CD8-positive, alpha-beta memory T cell (primary cell): ENCODE data around the gene PLEKHA7. TPM values are rescaled to one million over a fixed set of nuclear protein-coding genes. Genes with fewer than 3 reads are reported as not detected.

ENCODE experiments used
- CTCF ChIA-PET: fragments of 350-600 bp; sonication (Branson Sonifier 250); formaldehyde crosslinking; loops from one replicate; lab custom pipeline; 2021; ENCODE audit warnings: antibody characterized with exemption; lab: Charles Lee
- POLR2A ChIA-PET: fragments of 350-600 bp; sonication (Branson Sonifier 250); formaldehyde crosslinking; loops from one replicate; lab custom pipeline; 2021; ENCODE audit warnings: antibody characterized with exemption; lab: Charles Lee
- DNase-seq, 5 donors: peaks; one replicate each; pipeline versions ENCODE4 v3.0.0 to v3.0.0-alpha.2; 2020 to 2022; ENCODE audit warnings: mixed read lengths in 1 of 5
- H3K27ac ChIP-seq: one replicate; pipeline ENCODE4 v1.7.0; 2013; ENCODE audit warnings: low read depth, mild to moderate bottlenecking, low read length, moderate library complexity
- H3K27me3 ChIP-seq: 2 replicates; pipeline ENCODE4 v1.7.0; 2013; ENCODE audit warnings: low read length, mild to moderate bottlenecking; ENCODE audit not compliant: insufficient read depth, poor library complexity, severe bottlenecking
- H3K36me3 ChIP-seq: 2 replicates; pipeline ENCODE4 v1.7.0; 2013; ENCODE audit warnings: mild to moderate bottlenecking, low read length, moderate library complexity; ENCODE audit not compliant: insufficient read depth
- H3K4me1 ChIP-seq: 2 replicates; pipeline ENCODE4 v1.7.0; 2013; ENCODE audit warnings: mild to moderate bottlenecking, low read length, moderate library complexity; ENCODE audit not compliant: insufficient read depth
- H3K4me3 ChIP-seq: 2 replicates; pipeline ENCODE4 v1.7.0; 2013; ENCODE audit warnings: mild to moderate bottlenecking, low read length
- H3K9me3 ChIP-seq: 2 replicates; pipeline ENCODE4 v1.7.0; 2013; ENCODE audit warnings: mild to moderate bottlenecking, low read length
- H3K27ac Mint-ChIP-seq, 8 donors: one replicate each; pipeline ENCODE4 v1.8.0; 2020 to 2021; ENCODE audit warnings: mixed read lengths in 8 of 8, mild to moderate bottlenecking in 6 of 8, inconsistent platforms in 3 of 8, moderate library complexity in 3 of 8
- H3K27me3 Mint-ChIP-seq, 2 donors: one replicate each; pipeline ENCODE4 v1.8.0; 2020 to 2021; ENCODE audit warnings: mixed read lengths in 2 of 2, mild to moderate bottlenecking in 1 of 2, moderate library complexity in 1 of 2
- H3K36me3 Mint-ChIP-seq, 3 donors: one replicate each; pipeline ENCODE4 v1.8.0; 2020 to 2021; ENCODE audit warnings: mixed read lengths in 3 of 3, inconsistent platforms in 1 of 3, mild to moderate bottlenecking in 1 of 3
- H3K4me1 Mint-ChIP-seq, 3 donors: one replicate each; pipeline ENCODE4 v1.8.0; 2020 to 2021; ENCODE audit warnings: mixed read lengths in 3 of 3, inconsistent platforms in 1 of 3, mild to moderate bottlenecking in 1 of 3
- H3K4me3 Mint-ChIP-seq, 7 donors: one replicate each; pipeline ENCODE4 v1.8.0; 2020 to 2021; ENCODE audit warnings: mixed read lengths in 7 of 7, mild to moderate bottlenecking in 6 of 7, moderate library complexity in 4 of 7, inconsistent platforms in 2 of 7
- H3K9me3 Mint-ChIP-seq, 5 donors: one replicate each; pipeline ENCODE4 v1.8.0; 2020 to 2022; ENCODE audit warnings: mixed read lengths in 5 of 5, mild to moderate bottlenecking in 3 of 5, moderate library complexity in 2 of 5, inconsistent platforms in 1 of 5
- polyA plus RNA-seq: library from polyadenylated mRNA; unstranded; fragments of 300-500 nt; fragmentation: Illumina TruSeq; gene quantifications from one replicate; pipeline ENCODE4 v1.2.3, GENCODE V29; 2021
- total RNA-seq, 2 experiments: library from RNA; stranded (reverse); gene quantifications; one replicate each; pipeline ENCODE4 v1.2.3, GENCODE V29; 2021

The PLEKHA7 gene
- total and polyA plus RNA-seq, 3 experiments from 2014 or later: 4.1 to 6.6 (median 5.3) TPM

GRCh38 chr11:16860617-16861016 is 153.6 kb downstream of the PLEKHA7 start:
- no peaks in the 10 kb centered on the region for H3K36me3 Mint-ChIP-seq
- ChIA-PET POLR2A (no interaction called here), CTCF (no interaction called here)
- H3K27me3 Mint-ChIP-seq: peaks cover 0 to 13% of the 10 kb centered on the region in 2 donors
- Histone ChIP-seq H3K9me3 (no peaks in the 10 kb centered on the region), H3K36me3 (no peaks in the 10 kb centered on the region), H3K4me1 (no peaks in the 10 kb centered on the region), H3K27ac (no peak overlapping the region), H3K27me3 (no peaks in the 10 kb centered on the region), H3K4me3 (no peak overlapping the region)
- no peak overlapping the region for H3K27ac Mint-ChIP-seq
- no peak overlapping the region for H3K4me3 Mint-ChIP-seq
- no peak for DNase-seq
- no peaks in the 10 kb centered on the region for H3K4me1 Mint-ChIP-seq
- H3K9me3 Mint-ChIP-seq: no peaks in the 10 kb centered on the region

GRCh38 chr11:16859651-16860050 is 154.6 kb downstream of the PLEKHA7 start:
- CTCF ChIA-PET: no interaction called here

DNA sequence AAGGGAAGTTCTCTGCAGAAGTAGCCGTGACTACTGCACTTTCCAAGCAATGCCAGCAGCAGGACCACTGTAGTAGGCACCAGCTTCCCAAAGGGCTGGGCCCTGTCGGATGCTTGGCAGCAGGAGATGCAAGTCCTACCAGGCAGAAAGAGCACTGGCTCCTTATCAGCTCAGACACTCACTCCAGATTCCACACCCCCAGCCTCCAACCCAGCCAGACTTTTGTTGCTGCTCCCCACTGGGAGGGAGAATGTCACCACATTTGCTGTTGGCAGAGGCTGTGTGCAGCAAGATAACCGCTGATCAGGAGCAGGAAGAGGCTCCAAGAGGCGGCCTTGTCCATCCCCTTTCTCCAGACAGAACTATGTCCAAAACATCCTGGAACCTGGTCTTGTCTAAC is 157.0 kb downstream of the PLEKHA7 start:
- peaks cover 0 to 12% of the 10 kb centered on the region in 2 donors for H3K27me3 Mint-ChIP-seq
- Histone ChIP-seq H3K4me1 (no peaks in the 10 kb centered on the region), H3K9me3 (no peaks in the 10 kb centered on the region), H3K27me3 (no peaks in the 10 kb centered on the region), H3K36me3 (no peaks in the 10 kb centered on the region), H3K4me3 (no peak overlapping the region), H3K27ac (no peak overlapping the region)
- no peak overlapping the region for H3K27ac Mint-ChIP-seq
- H3K9me3 Mint-ChIP-seq: no peaks in the 10 kb centered on the region
- no peak for DNase-seq
- POLR2A ChIA-PET: no interaction called here
- peaks cover 2 to 11% (median 3%) of the 10 kb centered on the region in 3 donors for H3K36me3 Mint-ChIP-seq
- no peak overlapping the region for H3K4me3 Mint-ChIP-seq
- no peaks in the 10 kb centered on the region for H3K4me1 Mint-ChIP-seq
- CTCF ChIA-PET: no interaction called here

More at GRCh38 chr11:16859651-16860050, 154.6 kb downstream of the PLEKHA7 start:
- no peak overlapping the region for H3K27ac Mint-ChIP-seq
- H3K9me3 Mint-ChIP-seq: no peaks in the 10 kb centered on the region
- H3K4me3 Mint-ChIP-seq: no peak overlapping the region
- Histone ChIP-seq H3K4me1 (no peaks in the 10 kb centered on the region), H3K4me3 (no peak overlapping the region), H3K27me3 (no peaks in the 10 kb centered on the region), H3K36me3 (no peaks in the 10 kb centered on the region), H3K27ac (no peak overlapping the region), H3K9me3 (no peaks in the 10 kb centered on the region)
- H3K4me1 Mint-ChIP-seq: no peaks in the 10 kb centered on the region
- peaks cover 0 to 13% of the 10 kb centered on the region in 2 donors for H3K27me3 Mint-ChIP-seq
- DNase-seq: no peak
- peaks cover 0 to 5% (median 2%) of the 10 kb centered on the region in 3 donors for H3K36me3 Mint-ChIP-seq
- POLR2A ChIA-PET: no interaction called here

DNA sequence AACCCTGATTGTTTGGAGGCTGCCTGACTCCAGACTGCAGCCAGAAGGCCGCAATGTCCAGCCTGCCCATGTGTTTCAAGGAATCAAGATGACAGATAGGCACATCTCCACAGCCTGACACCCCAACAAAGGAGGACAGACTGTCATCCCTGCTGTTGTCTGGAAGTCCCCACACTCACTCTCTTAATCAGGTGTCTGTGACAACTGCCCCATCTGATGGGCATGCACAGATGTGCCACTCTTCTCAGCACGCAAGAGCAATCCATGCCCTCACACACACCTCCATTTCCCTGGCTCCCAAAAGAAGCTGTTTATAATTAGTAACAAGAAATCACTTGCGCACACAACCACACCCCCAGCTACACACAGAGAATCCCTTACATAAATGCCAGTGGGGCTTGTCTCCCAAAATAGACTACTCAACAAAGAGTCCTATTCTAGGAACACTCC is 158.2 kb downstream of the PLEKHA7 start:
- H3K4me3 Mint-ChIP-seq: no peak overlapping the region
- H3K9me3 Mint-ChIP-seq: no peaks in the 10 kb centered on the region
- peaks cover 0 to 4% of the 10 kb centered on the region in 2 donors for H3K27me3 Mint-ChIP-seq
- no peaks in the 10 kb centered on the region for H3K27me3 ChIP-seq
- H3K27ac ChIP-seq: no peak overlapping the region
- DNase-seq: no peak
- no peak overlapping the region for H3K27ac Mint-ChIP-seq
- H3K36me3 ChIP-seq: no peaks in the 10 kb centered on the region
- H3K4me1 ChIP-seq: no peaks in the 10 kb centered on the region
- no peaks in the 10 kb centered on the region for H3K9me3 ChIP-seq
- CTCF ChIA-PET: no interaction called here
- peaks cover 2 to 11% (median 3%) of the 10 kb centered on the region in 3 donors for H3K36me3 Mint-ChIP-seq
- POLR2A ChIA-PET: no interaction called here
- H3K4me3 ChIP-seq: no peak overlapping the region
- no peaks in the 10 kb centered on the region for H3K4me1 Mint-ChIP-seq

GRCh38 chr11:16854979-16855378 is 159.2 kb downstream of the PLEKHA7 start:
- Histone ChIP-seq H3K27ac (no peak overlapping the region), H3K4me1 (no peaks in the 10 kb centered on the region), H3K27me3 (no peaks in the 10 kb centered on the region), H3K36me3 (no peaks in the 10 kb centered on the region), H3K4me3 (no peak overlapping the region), H3K9me3 (no peaks in the 10 kb centered on the region)
- CTCF ChIA-PET: no interaction called here
- H3K27me3 Mint-ChIP-seq: peaks cover 2 to 4% of the 10 kb centered on the region in 2 donors
- POLR2A ChIA-PET: no interaction called here
- H3K4me3 Mint-ChIP-seq: no peak overlapping the region
- no peaks in the 10 kb centered on the region for H3K9me3 Mint-ChIP-seq
- H3K4me1 Mint-ChIP-seq: no peaks in the 10 kb centered on the region
- DNase-seq: no peak
- H3K36me3 Mint-ChIP-seq: peaks cover 2 to 11% (median 3%) of the 10 kb centered on the region in 3 donors
- H3K27ac Mint-ChIP-seq: no peak overlapping the region

- no peak overlapping the region for H3K4me3 ChIP-seq
- no peaks in the 10 kb centered on the region for H3K4me1 ChIP-seq
- no peaks in the 10 kb centered on the region for H3K36me3 ChIP-seq
- ChIA-PET CTCF (no interaction called here), POLR2A (no interaction called here)
- Mint-ChIP-seq H3K27ac (peak overlapping the region in 1 of 8 donors; percentile 55), H3K9me3 (no peaks in the 10 kb centered on the region), H3K4me3 (no peak overlapping the region), H3K27me3 (peaks cover 2 to 3% of the 10 kb centered on the region in 2 donors), H3K36me3 (peaks cover 2 to 11% (median 3%) of the 10 kb centered on the region in 3 donors), H3K4me1 (no peaks in the 10 kb centered on the region)
- H3K9me3 ChIP-seq: no peaks in the 10 kb centered on the region
- no peak overlapping the region for H3K27ac ChIP-seq
- no peaks in the 10 kb centered on the region for H3K27me3 ChIP-seq
- DNase-seq: no peak
Measured at GRCh38 chr11:16853859-16854258, 160.4 kb downstream of the PLEKHA7 start.

GRCh38 chr11:16853266-16853665 is 160.9 kb downstream of the PLEKHA7 start:
- no peak overlapping the region for H3K4me3 Mint-ChIP-seq
- no peak for DNase-seq
- Histone ChIP-seq H3K9me3 (no peaks in the 10 kb centered on the region), H3K36me3 (no peaks in the 10 kb centered on the region), H3K27ac (no peak overlapping the region), H3K4me1 (no peaks in the 10 kb centered on the region), H3K4me3 (no peak overlapping the region), H3K27me3 (no peaks in the 10 kb centered on the region)
- POLR2A ChIA-PET: no interaction called here
- H3K27me3 Mint-ChIP-seq: peaks cover 0 to 2% of the 10 kb centered on the region in 2 donors
- H3K36me3 Mint-ChIP-seq: peaks cover 2 to 11% (median 3%) of the 10 kb centered on the region in 3 donors
- H3K27ac Mint-ChIP-seq: no peak overlapping the region
- no peaks in the 10 kb centered on the region for H3K9me3 Mint-ChIP-seq
- CTCF ChIA-PET: no interaction called here
- H3K4me1 Mint-ChIP-seq: no peaks in the 10 kb centered on the region

GRCh38 chr11:16846305-16846704 is 167.9 kb downstream of the PLEKHA7 start:
- POLR2A ChIA-PET: no interaction called here
- H3K4me1 ChIP-seq: no peaks in the 10 kb centered on the region
- Mint-ChIP-seq H3K9me3 (no peaks in the 10 kb centered on the region), H3K36me3 (peaks cover 0 to 4% (median 0%) of the 10 kb centered on the region in 3 donors), H3K27ac (no peak overlapping the region), H3K27me3 (peaks cover 0 to 4% of the 10 kb centered on the region in 2 donors), H3K4me1 (no peaks in the 10 kb centered on the region), H3K4me3 (no peak overlapping the region)
- CTCF ChIA-PET: no interaction called here
- no peak for DNase-seq
- no peak overlapping the region for H3K4me3 ChIP-seq
- H3K36me3 ChIP-seq: no peaks in the 10 kb centered on the region
- no peak overlapping the region for H3K27ac ChIP-seq
- H3K9me3 ChIP-seq: no peaks in the 10 kb centered on the region
- no peaks in the 10 kb centered on the region for H3K27me3 ChIP-seq
